Activated CD4-positive, alpha-beta T cell treated with anti-CD3 and anti-CD28 coated beads, Interleukin-2, amount 10 ng/mL, durations not matched to agents 7 days and 5 days (primary cell): ENCODE measurements around the gene OR2A12. TPM values are rescaled to one million over a fixed set of nuclear protein-coding genes. Genes with fewer than 3 reads are reported as not detected.
"Not testable (repeated sequence)": the region's sequence is repeated elsewhere in the genome, so short reads cannot be mapped to it uniquely, and the experiment has no call there.

Source experiments
- CTCF ChIA-PET: fragments of 350-600 bp; sonication (Branson Sonifier 250); formaldehyde crosslinking; loops from one replicate; lab custom pipeline; 2021; ENCODE audit warnings: antibody characterized with exemption; lab: Charles Lee
- POLR2A ChIA-PET: fragments of 350-600 bp; sonication (Branson Sonifier 250); formaldehyde crosslinking; loops from one replicate; lab custom pipeline; 2021; ENCODE audit warnings: antibody characterized with exemption; lab: Charles Lee
- DNase-seq: peaks from one replicate; pipeline ENCODE4 v3.0.0-alpha.2; 2020
- H3K27ac Mint-ChIP-seq: one replicate; pipeline ENCODE4 v1.8.0; 2021; ENCODE audit warnings: mild to moderate bottlenecking, moderate library complexity, mixed read lengths
- H3K27me3 Mint-ChIP-seq: one replicate; pipeline ENCODE4 v1.8.0; 2021; ENCODE audit warnings: mixed read lengths
- H3K36me3 Mint-ChIP-seq: one replicate; pipeline ENCODE4 v1.8.0; 2021; ENCODE audit warnings: low read depth, mixed read lengths
- H3K4me1 Mint-ChIP-seq: one replicate; pipeline ENCODE4 v1.8.0; 2021; ENCODE audit warnings: mixed read lengths
- H3K4me3 Mint-ChIP-seq: one replicate; pipeline ENCODE4 v1.8.0; 2021; ENCODE audit warnings: mild to moderate bottlenecking, moderate library complexity, mixed read lengths
- H3K9me3 Mint-ChIP-seq: one replicate; pipeline ENCODE4 v1.8.0; 2021; ENCODE audit warnings: mixed read lengths
- total RNA-seq, 2 experiments: library from RNA; stranded (reverse); gene quantifications; one replicate each; pipeline ENCODE4 v1.2.3, GENCODE V29; 2021

Gene OR2A12
- total RNA-seq, 2 experiments from 2014 or later, result not detected

- no peaks in the 10 kb centered on the region for H3K36me3 Mint-ChIP-seq
- CTCF ChIA-PET, result no interaction called here
- peaks cover under 1% of the 10 kb centered on the region for H3K27me3 Mint-ChIP-seq
- DNase-seq, result no peak
- POLR2A ChIA-PET, result no interaction called here
- H3K4me3 Mint-ChIP-seq, result no peak overlapping the region
- no peaks in the 10 kb centered on the region for H3K4me1 Mint-ChIP-seq
- H3K27ac Mint-ChIP-seq, result no peak overlapping the region
- peaks cover 2% of the 10 kb centered on the region for H3K9me3 Mint-ChIP-seq
Measured at GRCh38 chr7:144086730-144087129, 652 bp downstream of the OR2A12 start.

DNA sequence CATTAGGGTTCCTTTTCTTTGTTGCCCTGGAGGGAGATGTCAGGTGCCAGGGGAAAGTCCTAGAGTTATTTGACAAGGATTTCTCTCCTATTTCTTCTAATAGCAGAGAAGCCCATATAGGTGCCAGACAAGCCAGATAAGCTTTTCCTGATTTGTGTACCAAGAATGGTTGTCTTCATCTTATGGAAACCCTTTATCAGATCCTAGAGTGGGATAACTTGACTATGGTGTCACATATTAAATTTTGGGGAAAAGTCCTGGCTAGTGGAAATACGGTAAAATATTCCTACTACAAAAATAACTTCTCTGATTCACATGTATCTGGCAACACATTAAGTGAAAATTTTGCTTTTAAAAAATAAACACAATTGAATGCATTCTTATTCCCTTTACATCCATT is 1.2 kb downstream of the OR2A12 start:
- ChIA-PET POLR2A (no interaction called here), CTCF (no interaction called here)
- Mint-ChIP-seq H3K4me3 (no peak overlapping the region), H3K36me3 (no peaks in the 10 kb centered on the region), H3K27ac (no peak overlapping the region), H3K4me1 (no peaks in the 10 kb centered on the region), H3K9me3 (peaks cover 2% of the 10 kb centered on the region), H3K27me3 (peaks cover 5% of the 10 kb centered on the region)
- no peak for DNase-seq

- Mint-ChIP-seq H3K27me3 (peaks cover 5% of the 10 kb centered on the region), H3K4me3 (no peak overlapping the region), H3K27ac (no peak overlapping the region), H3K4me1 (no peaks in the 10 kb centered on the region), H3K36me3 (no peaks in the 10 kb centered on the region), H3K9me3 (peaks cover 2% of the 10 kb centered on the region)
- POLR2A ChIA-PET, result no interaction called here
- CTCF ChIA-PET, result no interaction called here
- no peak for DNase-seq
Measured at GRCh38 chr7:144090667-144091066, 4.6 kb downstream of the OR2A12 start.

DNA sequence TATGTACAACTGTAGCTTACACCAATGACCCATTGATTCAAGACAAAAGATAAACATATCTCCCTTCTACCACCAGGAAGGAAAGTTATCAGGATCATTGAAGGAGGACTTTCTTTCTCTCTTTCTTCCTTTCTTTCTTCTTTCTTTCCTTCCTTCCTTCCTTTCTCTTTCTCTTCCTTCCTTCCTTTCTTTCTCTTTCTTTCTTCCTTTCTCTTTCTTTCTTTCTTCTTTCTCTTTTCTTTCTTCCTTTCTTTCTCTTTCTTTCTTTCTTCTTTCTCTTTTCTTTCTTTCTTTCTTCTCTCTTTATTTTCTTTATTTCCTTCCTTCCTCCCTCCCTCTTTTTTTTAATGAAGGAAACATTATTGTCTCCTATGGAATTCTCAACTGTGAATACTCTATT is 12.7 kb downstream of the OR2A12 start:
- Mint-ChIP-seq H3K9me3 (no peaks in the 10 kb centered on the region), H3K4me3 (no peak overlapping the region), H3K4me1 (peaks cover 1% of the 10 kb centered on the region), H3K27me3 (no peaks in the 10 kb centered on the region), H3K36me3 (no peaks in the 10 kb centered on the region), H3K27ac (no peak overlapping the region)
- ChIA-PET POLR2A (no interaction called here), CTCF (no interaction called here)
- DNase-seq, result no peak

- no peak overlapping the region for H3K27ac Mint-ChIP-seq
Measured at GRCh38 chr7:144100607-144101006, 14.5 kb downstream of the OR2A12 start.

DNA sequence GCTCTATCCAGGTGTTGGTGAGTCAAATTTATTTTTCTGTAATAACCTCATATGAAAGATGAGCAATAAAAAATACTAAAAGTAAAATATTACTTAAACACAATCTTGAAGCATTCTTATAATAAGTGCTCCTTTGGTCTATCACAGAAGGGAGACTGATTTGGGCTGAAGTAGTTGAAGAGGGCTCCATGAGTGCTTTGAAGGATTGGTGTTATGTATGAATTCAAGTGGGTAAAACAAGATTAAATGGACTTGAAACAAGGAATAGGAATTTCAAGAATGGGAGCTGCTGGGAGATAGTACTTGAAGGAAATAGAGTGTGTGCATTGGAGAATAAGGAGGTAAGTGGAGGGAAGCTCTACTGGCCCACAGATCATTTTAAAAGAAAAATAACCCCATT is 16.0 kb downstream of the OR2A12 start:
- peaks cover 1% of the 10 kb centered on the region for H3K4me1 Mint-ChIP-seq
- POLR2A ChIA-PET, result no interaction called here
- no peaks in the 10 kb centered on the region for H3K36me3 Mint-ChIP-seq
- CTCF ChIA-PET, result no interaction called here
- H3K27ac Mint-ChIP-seq, result no peak overlapping the region
- H3K27me3 Mint-ChIP-seq, result peaks cover 2% of the 10 kb centered on the region
- DNase-seq, result no peak
- no peak overlapping the region for H3K4me3 Mint-ChIP-seq
- no peaks in the 10 kb centered on the region for H3K9me3 Mint-ChIP-seq

More at GRCh38 chr7:144100607-144101006, 14.5 kb downstream of the OR2A12 start:
- ChIA-PET POLR2A (no interaction called here), CTCF (no interaction called here)
- Mint-ChIP-seq H3K9me3 (no peaks in the 10 kb centered on the region), H3K36me3 (no peaks in the 10 kb centered on the region), H3K27me3 (peaks cover 2% of the 10 kb centered on the region), H3K4me3 (no peak overlapping the region), H3K4me1 (peaks cover 1% of the 10 kb centered on the region)
- no peak for DNase-seq

DNA sequence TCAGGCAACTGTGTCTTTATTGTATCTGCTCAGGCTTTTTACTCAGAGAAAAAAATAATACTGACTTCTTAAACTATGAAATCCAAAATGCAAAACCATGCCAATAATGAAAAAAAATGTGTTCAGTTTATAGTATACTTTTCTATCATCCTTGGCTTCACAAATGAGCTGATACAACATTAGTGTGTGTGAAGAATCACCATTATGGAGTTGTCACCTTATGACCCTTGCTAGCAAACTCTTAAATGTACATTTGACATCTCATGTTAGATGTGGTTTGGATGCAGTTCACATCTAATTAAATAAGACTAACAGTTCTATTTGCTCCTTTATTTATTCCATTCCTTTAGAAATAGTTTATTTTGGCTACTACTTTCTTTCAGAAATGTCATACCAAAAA is 19.1 kb downstream of the OR2A12 start:
- H3K27me3 Mint-ChIP-seq, result peaks cover 2% of the 10 kb centered on the region
- no peak overlapping the region for H3K27ac Mint-ChIP-seq
- no peaks in the 10 kb centered on the region for H3K9me3 Mint-ChIP-seq
- peaks cover 1% of the 10 kb centered on the region for H3K4me1 Mint-ChIP-seq
- no peak for DNase-seq
- ChIA-PET CTCF (interaction anchor here (0.5 kb wide), 1 partner anchor 1537 kb away, joined by 3 read pairs; no protein-coding TSS in a partner anchor), POLR2A (no interaction called here)
- H3K4me3 Mint-ChIP-seq, result no peak overlapping the region
- H3K36me3 Mint-ChIP-seq, result no peaks in the 10 kb centered on the region

DNA sequence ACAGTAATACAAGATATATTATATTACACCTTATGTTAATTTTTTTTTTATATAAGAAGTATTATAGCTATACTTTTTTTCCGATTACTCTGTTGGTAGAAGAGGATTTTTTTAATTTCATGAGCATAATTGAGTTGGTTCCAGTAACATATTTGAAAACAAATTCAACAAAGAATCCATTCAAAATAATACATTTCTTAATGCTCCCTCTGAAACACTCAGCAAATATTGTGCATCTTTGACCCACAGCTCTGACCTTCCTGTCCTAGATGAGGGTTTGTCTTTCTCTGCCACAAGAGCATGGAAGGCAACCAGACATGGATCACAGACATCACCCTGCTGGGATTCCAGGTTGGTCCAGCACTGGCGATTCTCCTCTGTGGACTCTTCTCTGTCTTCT is 23.2 kb downstream of the OR2A12 start, which contains the start of gene OR2A2:
OR2A2 (plus strand) TSS at position 301 of the 400 bp plus-strand sequence; CDS start at position 301, 0 bp downstream.
- no peaks in the 10 kb centered on the region for H3K9me3 Mint-ChIP-seq
- no peak within 1 kb of the TSS for H3K4me3 Mint-ChIP-seq
- CTCF ChIA-PET, result no interaction called here
- no peaks in the 10 kb centered on the region for H3K4me1 Mint-ChIP-seq
- no peaks in the 10 kb centered on the region for H3K36me3 Mint-ChIP-seq
- DNase-seq, result no peak
- H3K27me3 Mint-ChIP-seq, result peaks cover 11% of the 10 kb centered on the region
- no peak within 1 kb of the TSS for H3K27ac Mint-ChIP-seq
- POLR2A ChIA-PET, result no interaction called here

- CTCF ChIA-PET, result no interaction called here
- H3K4me3 Mint-ChIP-seq, result no peak overlapping the region
- no peaks in the 10 kb centered on the region for H3K4me1 Mint-ChIP-seq
- POLR2A ChIA-PET, result no interaction called here
- H3K36me3 Mint-ChIP-seq, result no peaks in the 10 kb centered on the region
- no peak overlapping the region for H3K27ac Mint-ChIP-seq
- H3K9me3 Mint-ChIP-seq, result no peaks in the 10 kb centered on the region
- DNase-seq, result no peak
- peaks cover 9% of the 10 kb centered on the region for H3K27me3 Mint-ChIP-seq
Measured at GRCh38 chr7:144110272-144110671, 24.2 kb downstream of the OR2A12 start.

DNA sequence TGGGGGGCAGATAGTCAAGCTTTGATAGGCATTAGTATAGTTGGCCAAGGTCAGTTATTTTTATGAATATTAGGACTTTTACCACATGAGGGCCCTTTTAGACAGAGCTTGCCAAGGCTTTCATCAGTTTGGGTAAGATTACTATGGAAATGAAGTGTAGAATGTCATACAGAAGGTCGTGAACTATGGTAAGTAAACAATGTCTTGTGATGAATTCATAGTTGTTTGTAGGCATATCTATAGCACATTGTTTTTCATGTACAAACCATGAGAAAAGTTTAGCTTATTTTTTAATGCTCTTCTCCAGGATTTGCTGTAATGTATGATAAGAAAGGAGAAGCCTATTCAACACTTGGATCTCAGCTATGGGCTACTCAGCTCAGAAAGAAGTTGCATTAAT is 27.6 kb downstream of the OR2A12 start:
- no peak overlapping the region for H3K27ac Mint-ChIP-seq
- no peak overlapping the region for H3K4me3 Mint-ChIP-seq
- H3K9me3 Mint-ChIP-seq, result no peaks in the 10 kb centered on the region
- no peaks in the 10 kb centered on the region for H3K4me1 Mint-ChIP-seq
- no peak for DNase-seq
- ChIA-PET CTCF (interaction anchor here (1.5 kb wide), 1 partner anchor 14 kb away, joined by 8 read pairs; no protein-coding TSS in a partner anchor), POLR2A (no interaction called here)
- peaks cover 12% of the 10 kb centered on the region for H3K27me3 Mint-ChIP-seq
- no peaks in the 10 kb centered on the region for H3K36me3 Mint-ChIP-seq

GRCh38 chr7:144118341-144118740 is 32.3 kb downstream of the OR2A12 start:
- no peak for DNase-seq
- Mint-ChIP-seq H3K27ac (no peak overlapping the region), H3K4me1 (no peaks in the 10 kb centered on the region), H3K36me3 (no peaks in the 10 kb centered on the region), H3K4me3 (no peak overlapping the region), H3K9me3 (no peaks in the 10 kb centered on the region), H3K27me3 (peaks cover 15% of the 10 kb centered on the region)
- ChIA-PET POLR2A (no interaction called here), CTCF (no interaction called here)

- POLR2A ChIA-PET, result no interaction called here
- Mint-ChIP-seq H3K9me3 (no peaks in the 10 kb centered on the region), H3K4me3 (no peak within 1 kb of the TSS), H3K36me3 (no peaks in the 10 kb centered on the region), H3K27ac (no peak within 1 kb of the TSS), H3K27me3 (peaks cover 5% of the 10 kb centered on the region), H3K4me1 (no peaks in the 10 kb centered on the region)
- CTCF ChIA-PET, result no interaction called here
- DNase-seq, result no peak
Measured at GRCh38 chr7:144122876-144123275, 36.8 kb downstream of the OR2A12 start, which contains the start of gene OR2A14. TSS of gene OR2A14 (plus strand) at chr7:144123176. CDS start at chr7:144129113, 5,937 bp downstream.

GRCh38 chr7:144127714-144128334 is 41.7 kb downstream of the OR2A12 start:
- H3K27me3 Mint-ChIP-seq, result peaks cover 2% of the 10 kb centered on the region
- no peaks in the 10 kb centered on the region for H3K36me3 Mint-ChIP-seq
- no peaks in the 10 kb centered on the region for H3K4me1 Mint-ChIP-seq
- ChIA-PET POLR2A (interaction anchor here (1.0 kb wide), 1 partner anchor 226 kb away, joined by 5 read pairs; the partner anchor contains the start of gene TCAF1), CTCF (interaction anchor here (0.6 to 1.5 kb wide), 5 partner anchors 12 to 226 kb away, joined by 3 to 8 read pairs (median 5); partner anchors contain the start of gene TCAF1)
- H3K27ac Mint-ChIP-seq, result no peak overlapping the region
- no peak overlapping the region for H3K4me3 Mint-ChIP-seq
- H3K9me3 Mint-ChIP-seq, result no peaks in the 10 kb centered on the region
- DNase-seq, result peak; percentile 91

GRCh38 chr7:144129601-144130000 is 43.5 kb downstream of the OR2A12 start:
- DNase-seq, POLR2A ChIA-PET, H3K27me3 Mint-ChIP-seq, H3K4me1 Mint-ChIP-seq, H3K27ac Mint-ChIP-seq, H3K4me3 Mint-ChIP-seq, H3K9me3 Mint-ChIP-seq, H3K36me3 Mint-ChIP-seq, CTCF ChIA-PET: not testable (repeated sequence)
